Stimulated activated CD8-positive, alpha-beta memory T cell treated with anti-CD3 and anti-CD28 coated beads, Interleukin-15, amount 100 ng/mL, for 24 hours (primary cell): ENCODE data around the gene RABGAP1L.
A peak's percentile ranks its signal among the peaks of the same experiment; 100 is the strongest.
"Not testable (repeated sequence)": the region's sequence is repeated elsewhere in the genome, so short reads cannot be mapped to it uniquely, and the experiment has no call there.

Experiments used
- DNase-seq: peaks from one replicate; pipeline ENCODE4 v3.0.0-alpha.2; 2020; ENCODE audit warnings: low read depth

The RABGAP1L gene

GRCh38 chr1:174999216-174999935 lies 840.1 kb downstream of the RABGAP1L start:
- DNase-seq: peak; percentile 93

DNA sequence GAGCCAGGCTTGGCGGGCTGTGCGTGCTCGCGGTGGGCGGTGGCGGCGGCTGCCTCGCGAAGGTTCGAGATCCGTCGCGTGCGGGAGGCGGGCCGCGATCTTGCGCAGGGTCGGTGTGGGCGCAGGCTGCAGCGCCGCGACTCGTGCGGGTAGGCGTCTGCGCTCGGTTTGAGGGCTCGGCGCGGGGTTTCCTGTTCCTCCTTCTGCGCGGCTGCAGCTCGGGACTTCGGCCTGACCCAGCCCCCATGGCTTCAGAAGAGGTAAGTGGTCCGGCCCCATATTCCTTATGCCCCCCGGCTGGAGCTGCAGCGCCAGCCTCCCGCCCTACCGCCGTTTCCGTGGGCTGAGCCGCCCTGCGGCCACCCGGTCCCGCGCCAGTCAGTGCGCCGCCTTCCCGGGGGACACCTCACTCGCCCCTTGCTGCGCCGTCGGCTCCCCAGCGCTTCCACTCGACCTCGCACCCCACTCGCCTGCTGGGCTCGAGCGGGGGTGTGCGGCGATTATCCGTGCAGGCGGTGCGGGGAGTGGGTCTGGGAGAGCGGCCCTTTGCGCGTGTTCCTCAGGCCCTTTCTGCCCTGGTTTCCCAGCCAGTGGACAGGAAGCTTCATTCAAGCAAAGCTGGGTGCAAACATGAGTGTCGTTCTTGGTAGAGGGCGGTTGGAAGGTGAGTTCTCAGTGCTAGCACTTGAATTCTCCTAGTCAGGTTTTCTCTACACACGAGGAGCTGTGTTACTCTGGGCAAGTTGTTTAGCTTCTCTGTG lies 840.8 kb downstream of the RABGAP1L start, which contains the start of gene CACYBP:
TSS of gene CACYBP (plus strand) at position 12 of the 761 bp plus-strand sequence. CDS start at position 246, 234 bp downstream.
- DNase-seq: no peak

- no peak for DNase-seq
Observed at GRCh38 chr1:175000697-175001187, 841.4 kb downstream of the RABGAP1L start.

- no peak for DNase-seq
Observed at GRCh38 chr1:175002910-175003517, 843.7 kb downstream of the RABGAP1L start.

- DNase-seq: no peak
Observed at GRCh38 chr1:175003521-175003920, 844.2 kb downstream of the RABGAP1L start.

GRCh38 chr1:175005085-175005783 lies 845.9 kb downstream of the RABGAP1L start:
- DNase-seq: no peak

- DNase-seq: no peak
Observed at GRCh38 chr1:175009532-175009931, 850.2 kb downstream of the RABGAP1L start.

- no peak for DNase-seq
Observed at GRCh38 chr1:175013445-175013844, 854.1 kb downstream of the RABGAP1L start.

DNA sequence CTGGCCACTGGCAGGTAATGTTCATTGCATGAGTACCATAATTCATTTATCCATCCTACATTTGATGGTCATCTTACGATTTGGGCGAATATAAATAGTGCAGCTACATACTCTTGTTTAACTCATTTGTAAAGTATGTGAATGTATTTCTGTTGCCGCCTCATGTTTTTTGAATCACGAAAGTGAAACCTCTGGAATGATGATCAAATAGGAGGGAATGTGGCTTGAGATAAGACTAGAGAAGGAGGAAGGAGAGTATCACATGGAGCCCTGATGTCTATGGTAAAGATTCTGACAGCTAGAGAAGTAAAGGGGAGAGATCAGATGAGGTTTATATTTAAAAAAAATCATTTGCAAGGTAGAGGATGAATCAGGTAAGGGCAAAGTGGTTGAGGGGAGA lies 855.9 kb downstream of the RABGAP1L start:
- no peak for DNase-seq

DNA sequence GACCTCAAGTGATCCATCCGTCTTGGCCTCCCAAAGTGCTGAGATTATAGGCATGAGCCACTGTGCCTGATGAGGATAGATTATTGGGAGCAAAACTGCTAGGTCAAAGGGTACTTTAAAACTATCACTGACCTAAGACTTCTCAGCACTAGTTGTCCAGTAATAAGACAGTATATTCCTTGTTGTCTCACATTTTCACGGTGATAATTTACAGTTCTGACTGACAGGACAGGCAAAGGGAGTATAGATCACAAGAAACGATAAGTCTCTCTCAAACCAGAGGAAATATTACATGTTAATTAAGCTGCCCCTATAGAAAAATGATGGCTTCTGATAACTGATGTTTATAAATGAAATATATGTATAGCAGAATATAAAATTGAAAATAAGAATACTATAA lies 860.2 kb downstream of the RABGAP1L start:
- no peak for DNase-seq

GRCh38 chr1:175023043-175023921 lies 864.0 kb downstream of the RABGAP1L start, which contains the start of gene MRPS14:
TSS of gene MRPS14 (minus strand) at chr1:175023425. CDS start at chr1:175023408, 17 bp downstream.
- DNase-seq: peak; percentile 88

DNA sequence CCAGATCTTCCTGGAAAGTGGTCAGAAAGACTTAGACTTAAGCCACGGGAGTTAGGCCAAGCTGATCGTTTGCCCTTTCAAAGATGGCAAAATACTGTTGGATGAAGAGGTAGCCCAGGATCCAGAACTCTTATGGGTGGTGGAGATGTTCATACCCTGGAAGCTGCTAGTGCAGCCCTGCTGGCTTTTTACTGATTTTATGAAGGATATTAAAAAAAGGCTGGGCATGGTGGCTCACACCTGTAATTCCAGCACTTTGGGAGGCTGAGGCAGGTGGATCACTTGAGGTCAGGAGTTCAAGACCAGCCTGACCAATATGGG lies 864.6 kb downstream of the RABGAP1L start:
- DNase-seq: not testable (repeated sequence)

DNA sequence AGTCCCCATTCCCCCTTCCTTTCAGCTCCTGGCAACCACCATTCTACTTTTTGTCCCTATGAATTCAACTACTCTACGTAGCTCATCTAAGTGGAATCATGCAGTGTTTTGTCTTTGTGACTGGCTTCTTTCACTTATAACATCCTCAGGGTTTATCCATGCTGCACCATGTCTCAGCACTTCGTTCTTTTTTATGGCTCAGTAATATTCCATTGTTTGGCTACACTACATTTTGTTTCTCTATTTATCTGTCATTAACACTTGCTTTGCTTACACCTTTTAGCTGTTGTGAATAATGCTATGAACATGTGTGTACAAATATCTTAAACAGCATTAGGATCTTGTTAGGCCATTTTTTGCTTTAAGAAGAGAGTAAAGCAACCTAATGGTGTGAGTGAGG lies 865.5 kb downstream of the RABGAP1L start:
- DNase-seq: no peak

DNA sequence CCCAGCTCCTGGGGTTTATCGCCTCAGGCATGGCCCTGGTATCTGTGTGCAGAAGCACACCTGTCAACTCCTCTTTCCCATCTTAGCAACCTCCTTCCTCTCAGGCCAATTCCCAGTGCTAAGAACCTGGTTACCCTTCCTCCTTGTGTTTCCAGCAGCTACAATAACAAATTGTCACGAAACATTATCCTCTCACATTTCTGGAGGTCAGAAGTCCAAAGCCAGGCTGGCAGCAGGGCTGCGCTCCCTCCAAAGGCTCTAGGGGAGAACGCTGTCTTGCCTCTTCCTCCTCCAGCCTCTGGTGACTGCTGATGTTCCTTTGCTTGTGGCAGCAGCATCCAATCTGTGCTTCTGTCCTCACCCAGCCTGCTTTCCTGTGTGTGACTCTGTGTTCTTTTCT lies 874.6 kb downstream of the RABGAP1L start:
- DNase-seq: no peak

DNA sequence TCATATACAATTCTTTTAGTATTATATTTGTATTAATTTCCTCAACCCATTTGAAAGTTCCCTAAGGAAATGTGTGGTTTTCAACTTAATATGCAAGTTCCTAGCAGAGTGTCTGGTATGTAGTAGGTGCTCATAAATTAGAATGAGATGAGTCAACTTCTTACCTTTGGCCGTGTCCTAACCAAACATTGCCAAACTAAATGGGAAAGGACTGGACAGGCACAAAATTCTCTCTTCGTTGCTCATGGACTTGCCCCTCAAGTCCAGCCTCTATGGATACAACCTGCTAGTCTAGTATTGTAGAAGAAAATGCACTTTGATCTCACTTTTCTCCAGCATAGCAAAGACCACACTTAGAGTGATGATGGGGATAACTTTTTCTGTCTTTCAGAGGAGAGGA lies 875.5 kb downstream of the RABGAP1L start:
- DNase-seq: no peak

DNA sequence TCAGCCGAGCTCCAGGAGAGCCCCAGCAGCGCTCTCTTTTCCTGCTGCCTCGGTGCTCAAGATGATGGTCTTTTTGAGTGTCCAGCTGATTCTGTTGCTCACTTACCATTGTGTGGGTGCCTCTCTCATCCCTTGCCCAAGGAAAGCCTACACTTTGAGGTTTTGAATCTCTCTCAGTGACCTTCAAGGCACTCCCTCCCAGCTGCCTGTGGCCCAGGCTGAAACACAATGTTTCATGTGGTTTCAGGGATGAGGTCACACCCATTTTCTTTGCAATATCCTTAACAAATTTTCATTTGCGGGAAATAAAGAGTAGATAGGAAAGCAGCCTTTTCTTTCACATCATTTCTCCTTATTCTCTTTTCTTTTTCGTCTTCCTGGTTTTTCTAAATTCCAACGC lies 876.5 kb downstream of the RABGAP1L start:
- DNase-seq: no peak

DNA sequence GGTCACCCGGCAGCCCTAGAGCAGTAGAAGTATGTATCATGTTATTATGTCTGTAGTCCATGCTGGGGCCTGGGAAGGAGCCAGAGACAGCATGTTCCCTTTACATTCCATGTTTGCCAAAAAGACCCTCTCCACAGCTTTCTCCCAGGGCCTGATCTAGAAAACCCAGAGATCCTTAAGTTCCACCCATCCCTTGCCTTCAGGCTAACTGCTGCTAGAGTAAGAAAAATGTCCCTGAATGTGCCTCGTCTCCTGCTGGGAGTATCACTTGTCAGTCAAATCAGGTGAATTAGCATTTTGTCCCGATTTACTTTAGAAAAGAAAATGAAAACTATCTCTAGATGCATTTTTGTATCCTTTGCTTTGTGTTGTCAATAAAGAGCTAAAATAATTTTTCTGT lies 877.2 kb downstream of the RABGAP1L start:
- DNase-seq: no peak

- DNase-seq: no peak
Observed at GRCh38 chr1:175037416-175037815, 878.1 kb downstream of the RABGAP1L start.

GRCh38 chr1:175040324-175040879 lies 881.1 kb downstream of the RABGAP1L start:
- no peak for DNase-seq

- DNase-seq: no peak
Observed at GRCh38 chr1:175042650-175043049, 883.3 kb downstream of the RABGAP1L start.

GRCh38 chr1:175043824-175044223 lies 884.5 kb downstream of the RABGAP1L start:
- no peak for DNase-seq
